GM21528 (cell line): Measurements from ENCODE around the gene ZNF205.
"Not testable (repeated sequence)": the region's sequence is repeated elsewhere in the genome, so short reads cannot be mapped to it uniquely, and the experiment has no call there.

ENCODE experiments used
- ATAC-seq: cut with Tn5 transposase; IDR thresholded peaks from one replicate; pipeline ENCODE4 v1.9.1; 2021; ENCODE audit warnings: mild to moderate bottlenecking, moderate library complexity; ENCODE audit not compliant: unreplicated experiment, low FRiP score

ZNF205 gene

GRCh38 chr16:3129137-3130131, 17.0 kb downstream of the ZNF205 start:
- ATAC-seq = no peak

- no peak for ATAC-seq
Observed at GRCh38 chr16:3131755-3132377, 19.5 kb downstream of the ZNF205 start.

GRCh38 chr16:3133844-3134243, 21.5 kb downstream of the ZNF205 start:
- no peak for ATAC-seq

GRCh38 chr16:3134338-3135125, 22.1 kb downstream of the ZNF205 start, which contains the start of gene ZNF213:
Gene ZNF213, plus strand, starts transcription at chr16:3135029. Its CDS starts 2,252 bp downstream, at chr16:3137281.
- peak; percentile 92 for ATAC-seq

GRCh38 chr16:3135126-3135715, 22.8 kb downstream of the ZNF205 start:
- ATAC-seq = no peak

- no peak for ATAC-seq
Observed at GRCh38 chr16:3137267-3137666, 24.9 kb downstream of the ZNF205 start.

- no peak for ATAC-seq
Observed at GRCh38 chr16:3138342-3138741, 26.0 kb downstream of the ZNF205 start.

- no peak for ATAC-seq
Observed at GRCh38 chr16:3138823-3139426, 26.5 kb downstream of the ZNF205 start.

- ATAC-seq = not testable (repeated sequence)
Observed at GRCh38 chr16:3139561-3139960, 27.2 kb downstream of the ZNF205 start.

- ATAC-seq = no peak
Observed at GRCh38 chr16:3140603-3141427, 28.4 kb downstream of the ZNF205 start.

GRCh38 chr16:3141781-3142311, 29.5 kb downstream of the ZNF205 start:
- ATAC-seq = no peak

- no peak for ATAC-seq
Observed at GRCh38 chr16:3142327-3142726, 29.9 kb downstream of the ZNF205 start.

- ATAC-seq = no peak
Observed at GRCh38 chr16:3142770-3143169, 30.4 kb downstream of the ZNF205 start.

- ATAC-seq = no peak
Observed at GRCh38 chr16:3143189-3143588, 30.8 kb downstream of the ZNF205 start.

- ATAC-seq = no peak
Observed at GRCh38 chr16:3143598-3144320, 31.4 kb downstream of the ZNF205 start.

- ATAC-seq = no peak
Observed at GRCh38 chr16:3144321-3144983, 32.1 kb downstream of the ZNF205 start.

- ATAC-seq = no peak
Observed at GRCh38 chr16:3145151-3145550, 32.8 kb downstream of the ZNF205 start.

GRCh38 chr16:3145660-3146059, 33.3 kb downstream of the ZNF205 start:
- no peak for ATAC-seq
